Prostate gland (tissue), 2 donors: Measurements from ENCODE around the gene HAP1. TPM values are rescaled to one million over a fixed set of nuclear protein-coding genes. Genes with fewer than 3 reads are reported as not detected.

Experiments used
- DNase-seq: peaks from one replicate; pipeline ENCODE4 v3.0.0-alpha.2; 2019; ENCODE audit warnings: low spot score
- H3K27ac ChIP-seq, 2 donors: fragments of 200-600 bp; sonication (generic); 2 replicates each; pipeline ENCODE4 v1.5.1; 2017 to 2019
- H3K27me3 ChIP-seq: fragments of 200-600 bp; sonication (generic); replicated peaks from 2 replicates; pipeline ENCODE4 v1.5.1; 2019; ENCODE audit not compliant: insufficient read depth
- H3K36me3 ChIP-seq, 2 donors: fragments of 200-600 bp; sonication (generic); 1 replicate in 1 of 2; 2 replicates in 1 of 2; pipeline versions ENCODE4 v1.5.1 to v1.8.1; 2017 to 2019
- H3K4me1 ChIP-seq: fragments of 200-600 bp; sonication (generic); replicated peaks from 2 replicates; pipeline ENCODE4 v1.5.1; 2019
- H3K4me3 ChIP-seq, 2 donors: fragments of 200-600 bp; sonication (generic); 2 replicates each; pipeline ENCODE4 v1.5.1; 2017 to 2019
- H3K9me3 ChIP-seq: fragments of 200-600 bp; sonication (generic); 2 replicates; pipeline ENCODE4 v1.5.1; 2017
- POLR2A ChIP-seq: fragments of 450-650 bp; IDR thresholded peaks from one replicate; pipeline ENCODE4 v1.6.1; 2016; ENCODE audit warnings: antibody characterized with exemption, mild to moderate bottlenecking
- POLR2AphosphoS5 ChIP-seq: sonication (generic); formaldehyde crosslinking; IDR thresholded peaks from one replicate; pipeline ENCODE4 v1.6.1; 2017; ENCODE audit warnings: antibody characterized with exemption
- WGBS: methylation state at CpG from one replicate; pipeline ENCODE4 v1.1.5; 2018; 5-methylcytosine and 5-hydroxymethylcytosine counted together
- intact Hi-C: fragments of 100-400 bp; cut with DNase I; formaldehyde crosslinking; loops from one replicate; pipeline ENCODE4 v1.14.2; 2022
- total RNA-seq, 2 donors: library from RNA; depleted of rRNA; stranded (reverse); fragments of >200 nt; gene quantifications; one replicate each; pipeline ENCODE4 v1.1.0, GENCODE V29; 2016
- TF ChIP-seq, protein P1 (sequence below), 4 experiments: fragments of 200-600 bp in 2 of 4; fragments of 450-650 bp in 2 of 4; sonication (generic) in 2 of 4; IDR thresholded peaks; 1 replicate in 3 of 4; 2 replicates in 1 of 4; pipeline ENCODE4 v1.5.1; 2016 to 2019; ENCODE audit warnings: antibody characterized with exemption in 4 of 4, mild to moderate bottlenecking in 2 of 4, moderate library complexity in 2 of 4

Gene HAP1
- total RNA-seq, 2 donors from 2014 or later, result 0.55 to 3.6 TPM

DNA sequence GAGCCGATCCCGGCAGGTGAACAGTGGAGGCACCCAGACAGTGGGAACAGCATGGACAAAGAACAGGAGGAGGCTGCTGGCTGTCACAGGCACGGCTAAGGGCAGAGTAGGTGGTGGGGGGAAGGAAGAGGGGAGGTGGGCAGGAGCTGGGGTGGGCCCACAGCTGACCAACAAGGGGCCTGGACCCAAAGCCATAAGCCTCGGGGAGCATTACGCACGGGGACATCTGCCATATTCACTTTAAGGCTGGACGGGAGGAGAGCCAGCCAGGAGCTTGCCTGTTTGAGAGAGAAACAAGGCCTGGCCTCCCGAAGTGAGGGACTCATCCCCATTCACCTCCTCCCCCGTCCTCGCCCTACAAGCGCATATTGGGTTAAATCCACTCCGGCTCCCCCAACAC, 19.6 kb upstream of the HAP1 start:
- intact Hi-C loops, result no loop called here
- H3K4me3 ChIP-seq, result no peak overlapping the region
- no peak overlapping the region for H3K27ac ChIP-seq
- TF ChIP-seq POLR2A (no peak), POLR2AphosphoS5 (no peak)
- TF ChIP-seq, protein P1, sequence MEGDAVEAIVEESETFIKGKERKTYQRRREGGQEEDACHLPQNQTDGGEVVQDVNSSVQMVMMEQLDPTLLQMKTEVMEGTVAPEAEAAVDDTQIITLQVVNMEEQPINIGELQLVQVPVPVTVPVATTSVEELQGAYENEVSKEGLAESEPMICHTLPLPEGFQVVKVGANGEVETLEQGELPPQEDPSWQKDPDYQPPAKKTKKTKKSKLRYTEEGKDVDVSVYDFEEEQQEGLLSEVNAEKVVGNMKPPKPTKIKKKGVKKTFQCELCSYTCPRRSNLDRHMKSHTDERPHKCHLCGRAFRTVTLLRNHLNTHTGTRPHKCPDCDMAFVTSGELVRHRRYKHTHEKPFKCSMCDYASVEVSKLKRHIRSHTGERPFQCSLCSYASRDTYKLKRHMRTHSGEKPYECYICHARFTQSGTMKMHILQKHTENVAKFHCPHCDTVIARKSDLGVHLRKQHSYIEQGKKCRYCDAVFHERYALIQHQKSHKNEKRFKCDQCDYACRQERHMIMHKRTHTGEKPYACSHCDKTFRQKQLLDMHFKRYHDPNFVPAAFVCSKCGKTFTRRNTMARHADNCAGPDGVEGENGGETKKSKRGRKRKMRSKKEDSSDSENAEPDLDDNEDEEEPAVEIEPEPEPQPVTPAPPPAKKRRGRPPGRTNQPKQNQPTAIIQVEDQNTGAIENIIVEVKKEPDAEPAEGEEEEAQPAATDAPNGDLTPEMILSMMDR (IDR thresholded peaks at IDR 0.05), result no peak
- H3K36me3 ChIP-seq, result peaks cover 0 to 11% of the 10 kb centered on the region in 2 donors
- no peak for DNase-seq
- H3K4me1 ChIP-seq, result no peaks in the 10 kb centered on the region
- no peaks in the 10 kb centered on the region for H3K27me3 ChIP-seq
- no peaks in the 10 kb centered on the region for H3K9me3 ChIP-seq
- WGBS, result 73% methylated on average over 11 of the region's 12 CpGs

DNA sequence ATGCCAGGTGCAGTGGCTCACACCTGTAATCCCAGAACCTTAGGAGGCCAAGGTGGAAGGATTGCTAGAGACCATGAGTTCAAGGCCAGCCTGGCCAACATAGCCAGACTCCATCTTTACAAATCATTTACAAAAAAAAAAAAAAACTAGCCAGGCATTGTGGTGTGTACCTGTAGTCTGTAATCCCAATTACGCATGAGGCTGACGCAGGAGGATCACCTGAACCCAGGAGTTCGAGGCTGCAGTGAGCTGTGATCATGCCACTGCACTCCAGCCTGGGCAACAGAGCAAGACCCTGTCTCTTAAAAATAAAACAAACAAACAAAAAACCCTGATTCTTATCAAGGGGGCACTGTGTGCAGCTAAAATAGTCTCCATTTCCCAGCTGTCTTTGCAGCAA, 16.8 kb upstream of the HAP1 start:
- Histone ChIP-seq H3K9me3 (no peaks in the 10 kb centered on the region), H3K36me3 (peaks cover 0 to 11% of the 10 kb centered on the region in 2 donors), H3K27me3 (no peaks in the 10 kb centered on the region), H3K4me1 (no peaks in the 10 kb centered on the region), H3K4me3 (no peak overlapping the region), H3K27ac (no peak overlapping the region)
- TF ChIP-seq POLR2A, result no peak
- TF ChIP-seq, protein P1 (IDR thresholded peaks at IDR 0.05), result no peak
- 52% methylated on average over 3 of the region's 3 CpGs for WGBS
- DNase-seq, result no peak
- intact Hi-C loops, result no loop called here

DNA sequence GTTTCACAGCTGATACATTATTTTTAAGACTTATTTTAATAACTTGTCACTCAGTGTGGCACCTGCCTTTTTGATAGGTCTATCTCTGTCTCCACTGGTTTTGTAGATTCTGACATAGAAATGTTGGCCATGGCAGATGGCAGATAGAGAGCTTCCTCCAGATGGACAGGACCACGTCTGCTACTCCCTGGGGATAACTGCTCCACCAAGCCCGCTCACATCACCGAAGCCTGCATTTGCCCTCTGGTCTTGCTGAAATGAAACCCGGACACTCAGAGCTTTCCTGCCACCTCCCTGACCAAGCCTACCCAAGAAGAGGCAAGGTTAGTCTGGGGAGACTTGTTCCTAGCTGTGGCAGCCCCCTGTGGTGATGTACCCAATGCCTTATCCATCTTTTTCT, 16.4 kb upstream of the HAP1 start:
- H3K4me3 ChIP-seq, result no peak overlapping the region
- H3K27me3 ChIP-seq, result no peaks in the 10 kb centered on the region
- no peak for DNase-seq
- TF ChIP-seq POLR2AphosphoS5, result no peak
- no peak overlapping the region for H3K27ac ChIP-seq
- no peaks in the 10 kb centered on the region for H3K4me1 ChIP-seq
- H3K36me3 ChIP-seq, result peaks cover 0 to 8% of the 10 kb centered on the region in 2 donors
- intact Hi-C loops, result no loop called here
- WGBS, result 82% methylated on average over 4 of the region's 4 CpGs
- no peaks in the 10 kb centered on the region for H3K9me3 ChIP-seq

DNA sequence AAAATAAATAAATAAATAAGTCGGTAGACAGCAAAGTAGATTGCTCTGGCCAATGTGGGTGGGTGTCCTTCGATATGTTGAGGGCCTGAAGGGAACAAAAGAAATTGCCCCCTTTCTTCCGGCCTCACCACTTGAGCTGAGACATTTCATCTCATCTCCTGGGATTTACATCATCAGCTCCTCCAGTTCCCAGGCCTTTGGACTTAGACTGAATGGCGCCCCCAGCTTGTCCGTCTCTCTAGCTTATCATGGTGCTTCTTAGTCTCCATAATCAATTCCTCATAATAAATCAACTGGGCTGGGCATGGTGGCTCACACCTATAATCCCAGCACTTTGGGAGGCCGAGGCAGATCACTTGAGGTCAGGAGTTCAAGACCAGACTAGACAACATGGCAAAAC, 13.8 kb upstream of the HAP1 start:
- WGBS, result 92% methylated on average over 6 of the region's 6 CpGs
- intact Hi-C loops, result no loop called here
- no peak for TF ChIP-seq POLR2AphosphoS5
- no peak for TF ChIP-seq POLR2A
- TF ChIP-seq, protein P1 (IDR thresholded peaks at IDR 0.05), result no peak
- no peak for DNase-seq
- Histone ChIP-seq H3K4me1 (no peaks in the 10 kb centered on the region), H3K9me3 (no peaks in the 10 kb centered on the region), H3K27me3 (no peaks in the 10 kb centered on the region), H3K27ac (no peak overlapping the region), H3K36me3 (no peaks in the 10 kb centered on the region), H3K4me3 (no peak overlapping the region)

DNA sequence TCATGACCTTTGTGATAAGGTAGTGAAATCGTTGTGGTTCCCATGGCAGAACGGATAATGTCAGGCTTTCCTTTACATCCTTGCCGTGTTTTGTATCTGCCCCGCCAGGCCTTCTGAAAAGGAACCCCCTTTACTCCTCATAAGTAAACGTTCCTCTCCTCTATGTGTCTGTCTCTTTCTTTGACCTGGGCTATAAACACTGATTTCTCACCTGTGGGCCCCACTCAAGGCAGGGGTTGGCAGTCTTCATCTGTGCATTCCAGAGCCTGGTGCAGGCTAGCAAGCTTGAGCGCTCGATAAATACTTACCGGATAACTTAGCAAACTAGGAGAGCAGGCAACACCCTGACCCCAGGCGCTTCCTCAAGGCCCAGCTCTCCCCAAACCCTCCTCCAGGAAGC, 7.3 kb upstream of the HAP1 start:
- Histone ChIP-seq H3K27me3 (no peaks in the 10 kb centered on the region), H3K4me1 (no peaks in the 10 kb centered on the region), H3K9me3 (no peaks in the 10 kb centered on the region), H3K36me3 (no peaks in the 10 kb centered on the region), H3K27ac (no peak overlapping the region), H3K4me3 (no peak overlapping the region)
- no peak for TF ChIP-seq POLR2AphosphoS5
- TF ChIP-seq, protein P1 (IDR thresholded peaks at IDR 0.05), result no peak
- TF ChIP-seq POLR2A, result no peak
- no peak for DNase-seq
- 80% methylated on average over 9 of the region's 9 CpGs for WGBS
- intact Hi-C loops, result no loop called here
